CD4-positive, alpha-beta T cell treated with Interferon alpha-2 for 1 hour (primary cell): ENCODE data around the gene FCN3.

Experiments
- DNase-seq, 2 donors: peaks; one replicate each; pipeline ENCODE4 v3.0.0-alpha.2; 2020 to 2022

Gene FCN3

GRCh38 chr1:27357281-27358037, 17.2 kb downstream of the FCN3 start:
- peak; percentile 81 to 87 for DNase-seq

GRCh38 chr1:27356619-27357280, 17.9 kb downstream of the FCN3 start:
- DNase-seq: peak; percentile 10 to 61

- no peak for DNase-seq
Measured at GRCh38 chr1:27356277-27356618, 18.4 kb downstream of the FCN3 start.

GRCh38 chr1:27355683-27356082, 18.9 kb downstream of the FCN3 start:
- no peak for DNase-seq

- DNase-seq: no peak
Measured at GRCh38 chr1:27353629-27354028, 21.0 kb downstream of the FCN3 start.

- DNase-seq: no peak
Measured at GRCh38 chr1:27353166-27353565, 21.5 kb downstream of the FCN3 start.

GRCh38 chr1:27351541-27352107, 23.0 kb downstream of the FCN3 start:
- DNase-seq: no peak

GRCh38 chr1:27350663-27351540, 23.7 kb downstream of the FCN3 start:
- no peak for DNase-seq

GRCh38 chr1:27349784-27350662, 24.6 kb downstream of the FCN3 start:
- DNase-seq: no peak

- peak in 1 of 2 donors; percentile 51 for DNase-seq
Measured at GRCh38 chr1:27348861-27349783, 25.5 kb downstream of the FCN3 start.

- no peak for DNase-seq
Measured at GRCh38 chr1:27346991-27347624, 27.5 kb downstream of the FCN3 start.

GRCh38 chr1:27346357-27346756, 28.3 kb downstream of the FCN3 start:
- DNase-seq: no peak

- no peak for DNase-seq
Measured at GRCh38 chr1:27345272-27345671, 29.4 kb downstream of the FCN3 start.

GRCh38 chr1:27343639-27344025, 31.0 kb downstream of the FCN3 start:
- DNase-seq: no peak

GRCh38 chr1:27342778-27343638, 31.6 kb downstream of the FCN3 start:
- DNase-seq: peak; percentile 79 to 87

- DNase-seq: peak in 1 of 2 donors; percentile 40
Measured at GRCh38 chr1:27342391-27342777, 32.2 kb downstream of the FCN3 start.

- peak; percentile 55 to 72 for DNase-seq
Measured at GRCh38 chr1:27341525-27342252, 32.9 kb downstream of the FCN3 start, which contains the start of gene SYTL1. SYTL1 (plus strand) TSS chr1:27342022; CDS start chr1:27345335, 3,313 bp downstream.

GRCh38 chr1:27339213-27339612, 35.4 kb downstream of the FCN3 start:
- DNase-seq: no peak

- no peak for DNase-seq
Measured at GRCh38 chr1:27338751-27339150, 35.9 kb downstream of the FCN3 start.
